ENCODE measurements around the gene DCAF7.

DCAF7 gene

GRCh38 chr17:63629627-63630026 lies 79.3 kb downstream of the DCAF7 start:
- no peak overlapping the region for H3K4me3 ChIP-seq (ENCODE audit: low read depth, low read length)
- peak; percentile 83 for DNase-seq (ENCODE audit: low read depth)
- TF ChIP-seq CTCF (IDR thresholded peaks at IDR 0.05; ENCODE audit: control insufficient read depth, extremely low read depth, insufficient read depth): no peak

GRCh38 chr17:63631062-63631461 lies 80.8 kb downstream of the DCAF7 start:
- no peak for DNase-seq (ENCODE audit: low read depth)
- no peak overlapping the region for H3K4me3 ChIP-seq (ENCODE audit: low read depth, low read length)
- no peak for TF ChIP-seq CTCF (IDR thresholded peaks at IDR 0.05; ENCODE audit: control insufficient read depth, extremely low read depth, insufficient read depth)

- DNase-seq (ENCODE audit: low read depth): no peak
- no peak overlapping the region for H3K4me3 ChIP-seq (ENCODE audit: low read depth, low read length)
- no peak for TF ChIP-seq CTCF (IDR thresholded peaks at IDR 0.05; ENCODE audit: control insufficient read depth, extremely low read depth, insufficient read depth)
Observed at GRCh38 chr17:63631626-63632025, 81.3 kb downstream of the DCAF7 start.

GRCh38 chr17:63633742-63634141 lies 83.5 kb downstream of the DCAF7 start:
- TF ChIP-seq CTCF (IDR thresholded peaks at IDR 0.05; ENCODE audit: control insufficient read depth, extremely low read depth, insufficient read depth): no peak
- no peak overlapping the region for H3K4me3 ChIP-seq (ENCODE audit: low read depth, low read length)
- no peak for DNase-seq (ENCODE audit: low read depth)

GRCh38 chr17:63634163-63634562 lies 83.9 kb downstream of the DCAF7 start:
- H3K4me3 ChIP-seq (ENCODE audit: low read depth, low read length): no peak overlapping the region
- no peak for DNase-seq (ENCODE audit: low read depth)
- no peak for TF ChIP-seq CTCF (IDR thresholded peaks at IDR 0.05; ENCODE audit: control insufficient read depth, extremely low read depth, insufficient read depth)

- DNase-seq (ENCODE audit: low read depth): no peak
- no peak for TF ChIP-seq CTCF (IDR thresholded peaks at IDR 0.05; ENCODE audit: control insufficient read depth, extremely low read depth, insufficient read depth)
- H3K4me3 ChIP-seq (ENCODE audit: low read depth, low read length): no peak overlapping the region
Observed at GRCh38 chr17:63634816-63635215, 84.5 kb downstream of the DCAF7 start.

GRCh38 chr17:63635290-63635689 lies 85.0 kb downstream of the DCAF7 start:
- TF ChIP-seq CTCF (IDR thresholded peaks at IDR 0.05; ENCODE audit: control insufficient read depth, extremely low read depth, insufficient read depth): no peak
- no peak for DNase-seq (ENCODE audit: low read depth)
- H3K4me3 ChIP-seq (ENCODE audit: low read depth, low read length): no peak overlapping the region
